HCT116 (cell line): Measurements from ENCODE around the gene RNH1.

Experiments
- EGR1 ChIP-seq: IDR thresholded peaks from 2 replicates; pipeline ENCODE4 v1.6.1; 2012; ENCODE audit warnings: low read depth
- EZH2 ChIP-seq: fragments of 200-600 bp; sonication (generic); IDR thresholded peaks from 2 replicates; pipeline ENCODE4 v1.6.1; 2017; ENCODE audit warnings: antibody characterized with exemption, mixed run types
- EZH2phosphoT487 ChIP-seq: fragments of 200-600 bp; IDR thresholded peaks from 2 replicates; pipeline ENCODE4 v1.6.1; 2018; ENCODE audit warnings: antibody characterized with exemption, borderline replicate concordance
- MAX ChIP-seq: IDR thresholded peaks from 2 replicates; pipeline ENCODE4 v1.6.1; 2012
- POLR2A ChIP-seq: IDR thresholded peaks from 2 replicates; pipeline ENCODE4 v1.7.0; 2011; ENCODE audit warnings: borderline replicate concordance; ENCODE audit not compliant: insufficient read depth, insufficient read length; ENCODE audit errors: extremely low read depth
- POLR2AphosphoS5 ChIP-seq: IDR thresholded peaks from 2 replicates; pipeline ENCODE4 v1.6.1; 2011; ENCODE audit warnings: mild to moderate bottlenecking, low read depth, low read length, moderate library complexity
- SRF ChIP-seq: IDR thresholded peaks from 2 replicates; pipeline ENCODE4 v1.6.1; 2012; ENCODE audit warnings: low read depth
- ZBTB33 ChIP-seq: IDR thresholded peaks from 2 replicates; pipeline ENCODE4 v1.6.1; 2011; ENCODE audit warnings: mild to moderate bottlenecking, low read length, moderate library complexity; ENCODE audit not compliant: insufficient replicate concordance; ENCODE audit errors: extremely low read depth
- ZFX ChIP-seq: fragments of 450-650 bp; IDR thresholded peaks from 2 replicates; pipeline ENCODE4 v1.6.1; 2017
- ZNF274 ChIP-seq: fragments of 200-500 bp; sonication (Bioruptor generic); IDR thresholded peaks from 2 replicates; pipeline ENCODE4 v1.6.1; 2014; ENCODE audit warnings: mild to moderate bottlenecking, low read depth, low read length, inconsistent platforms
- TF ChIP-seq, protein P1 (sequence below), 3 experiments: fragments of 200-600 bp in 1 of 3; sonication (generic) in 1 of 3; IDR thresholded peaks in 2 of 3; conservative IDR thresholded peaks in 1 of 3; 2 replicates each; pipeline ENCODE4 v1.5.1; 2012 to 2017; ENCODE audit warnings: low read depth in 2 of 3, low read length in 2 of 3, antibody characterized with exemption in 1 of 3, borderline replicate concordance in 1 of 3, control low read depth in 1 of 3, mild to moderate bottlenecking in 1 of 3, mixed read lengths in 1 of 3, mixed run types in 1 of 3, moderate library complexity in 1 of 3; ENCODE audit not compliant: insufficient read depth in 1 of 3

- TF ChIP-seq MAX (no peak), POLR2AphosphoS5 (no peak), ZNF274 (no peak), SRF (no peak), EZH2phosphoT487 (no peak), EGR1 (no peak), ZBTB33 (no peak), EZH2 (no peak), POLR2A (no peak), ZFX (no peak)
- TF ChIP-seq, protein P1, sequence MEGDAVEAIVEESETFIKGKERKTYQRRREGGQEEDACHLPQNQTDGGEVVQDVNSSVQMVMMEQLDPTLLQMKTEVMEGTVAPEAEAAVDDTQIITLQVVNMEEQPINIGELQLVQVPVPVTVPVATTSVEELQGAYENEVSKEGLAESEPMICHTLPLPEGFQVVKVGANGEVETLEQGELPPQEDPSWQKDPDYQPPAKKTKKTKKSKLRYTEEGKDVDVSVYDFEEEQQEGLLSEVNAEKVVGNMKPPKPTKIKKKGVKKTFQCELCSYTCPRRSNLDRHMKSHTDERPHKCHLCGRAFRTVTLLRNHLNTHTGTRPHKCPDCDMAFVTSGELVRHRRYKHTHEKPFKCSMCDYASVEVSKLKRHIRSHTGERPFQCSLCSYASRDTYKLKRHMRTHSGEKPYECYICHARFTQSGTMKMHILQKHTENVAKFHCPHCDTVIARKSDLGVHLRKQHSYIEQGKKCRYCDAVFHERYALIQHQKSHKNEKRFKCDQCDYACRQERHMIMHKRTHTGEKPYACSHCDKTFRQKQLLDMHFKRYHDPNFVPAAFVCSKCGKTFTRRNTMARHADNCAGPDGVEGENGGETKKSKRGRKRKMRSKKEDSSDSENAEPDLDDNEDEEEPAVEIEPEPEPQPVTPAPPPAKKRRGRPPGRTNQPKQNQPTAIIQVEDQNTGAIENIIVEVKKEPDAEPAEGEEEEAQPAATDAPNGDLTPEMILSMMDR (IDR thresholded peaks at IDR 0.05 in 2 of 3, conservative IDR thresholded peaks at IDR 0.05 in 1 of 3; ENCODE audit: borderline replicate concordance in 1 of 3, insufficient read depth in 1 of 3, low read depth in 2 of 3, low read length in 2 of 3) = no peak
Measured at GRCh38 chr11:538431-539051, 31.5 kb upstream of the RNH1 start.
